DND-41 (cell line): ENCODE measurements around the gene BMP8B.

Source experiments
- ATAC-seq: fragments of 200-7000 bp; cut with Tn5 transposase; 3 replicates; pipeline ENCODE4 v1.9.1; 2021; ENCODE audit warnings: low read depth; ENCODE audit not compliant: insufficient read depth
- DNase-seq: peaks from one replicate; pipeline ENCODE4 v3.0.0-alpha.2; 2020
- H2AFZ ChIP-seq: 2 replicates; pipeline ENCODE4 v1.6.0; 2012; ENCODE audit warnings: low read depth, low read length
- H3K27ac ChIP-seq: 2 replicates; pipeline ENCODE4 v1.5.1; 2012; ENCODE audit warnings: low read length, inconsistent platforms
- H3K27me3 ChIP-seq: fragments of 200-600 bp; sonication (generic); 2 replicates; pipeline ENCODE4 v1.6.0; 2012; ENCODE audit warnings: low read length, mild to moderate bottlenecking, inconsistent platforms; ENCODE audit not compliant: insufficient read depth, poor library complexity
- H3K36me3 ChIP-seq: 2 replicates; pipeline ENCODE4 v1.5.1; 2012; ENCODE audit warnings: low read length, inconsistent platforms; ENCODE audit not compliant: insufficient read depth
- H3K4me1 ChIP-seq: 2 replicates; pipeline ENCODE4 v1.5.1; 2012; ENCODE audit warnings: mild to moderate bottlenecking, low read length; ENCODE audit not compliant: insufficient read depth
- H3K4me2 ChIP-seq: 2 replicates; pipeline ENCODE4 v1.6.0; 2012; ENCODE audit warnings: mild to moderate bottlenecking, moderate library complexity, low read length, inconsistent platforms; ENCODE audit not compliant: insufficient read depth
- H3K4me3 ChIP-seq, 2 experiments: fragments of 200-600 bp in 1 of 2; shearing (Covaris generic) in 1 of 2; 2 replicates each; pipeline ENCODE4 v1.5.1; 2012 to 2016; ENCODE audit warnings: inconsistent platforms in 2 of 2, low read length in 2 of 2, mild to moderate bottlenecking in 2 of 2, low read depth in 1 of 2, moderate library complexity in 1 of 2
- H3K79me2 ChIP-seq: 2 replicates; pipeline ENCODE4 v1.6.0; 2012; ENCODE audit warnings: low read length, inconsistent platforms; ENCODE audit not compliant: insufficient read depth
- H3K9ac ChIP-seq: 2 replicates; pipeline ENCODE4 v1.6.0; 2012; ENCODE audit warnings: low read depth, mild to moderate bottlenecking, inconsistent platforms, low read length, moderate library complexity
- H3K9me3 ChIP-seq: 2 replicates; pipeline ENCODE4 v1.5.1; 2012; ENCODE audit warnings: low read length, moderate library complexity, mild to moderate bottlenecking, inconsistent platforms; ENCODE audit not compliant: insufficient read depth, severe bottlenecking
- H4K20me1 ChIP-seq: 2 replicates; pipeline ENCODE4 v1.6.0; 2012; ENCODE audit warnings: low read length; ENCODE audit not compliant: insufficient read depth
- EZH2 ChIP-seq: IDR thresholded peaks from 3 replicates; pipeline ENCODE4 v1.6.1; 2012; ENCODE audit warnings: borderline replicate concordance, low read depth, mild to moderate bottlenecking, moderate library complexity, low read length, inconsistent platforms; ENCODE audit not compliant: severe bottlenecking
- TF ChIP-seq, protein P1 (sequence below): IDR thresholded peaks from 2 replicates; pipeline ENCODE4 v1.5.1; 2012; ENCODE audit warnings: borderline replicate concordance, low read length, moderate library complexity, mild to moderate bottlenecking; ENCODE audit not compliant: poor library complexity, severe bottlenecking; ENCODE audit errors: extremely low read depth

The BMP8B gene

DNA sequence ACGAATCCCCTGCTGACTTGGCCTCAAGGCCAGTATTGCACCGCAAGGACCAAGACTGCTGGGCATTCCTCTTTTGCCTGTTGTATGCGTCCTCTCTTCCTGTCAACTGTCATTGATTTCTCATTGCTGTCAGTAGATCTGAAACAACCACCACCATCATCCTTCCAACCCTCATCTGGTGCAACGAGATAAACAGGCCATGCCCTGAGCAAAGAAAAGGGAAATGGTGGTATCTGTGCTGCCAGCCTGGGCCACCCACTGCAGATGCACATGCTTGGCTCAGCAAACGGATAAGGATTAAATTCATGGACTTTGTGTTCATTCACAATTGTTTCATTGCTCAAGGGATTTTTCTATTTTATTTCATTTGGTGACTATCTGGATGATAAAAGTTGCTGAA is 31.2 kb downstream of the BMP8B start:
- H3K27me3 ChIP-seq: no peaks in the 10 kb centered on the region
- peaks cover 25% of the 10 kb centered on the region for H3K36me3 ChIP-seq
- H3K4me2 ChIP-seq: no peak overlapping the region
- H4K20me1 ChIP-seq: peaks cover 4% of the 10 kb centered on the region; the same call in 1 of the 2 replicates
- ATAC-seq: no peak
- H3K4me3 ChIP-seq: no peak overlapping the region
- H3K9me3 ChIP-seq: no peaks in the 10 kb centered on the region
- H3K9ac ChIP-seq: no peak overlapping the region
- no peaks in the 10 kb centered on the region for H3K4me1 ChIP-seq
- no peaks in the 10 kb centered on the region for H3K79me2 ChIP-seq
- H2AFZ ChIP-seq: no peak overlapping the region
- no peak overlapping the region for H3K27ac ChIP-seq
- no peak for TF ChIP-seq EZH2
- TF ChIP-seq, protein P1, sequence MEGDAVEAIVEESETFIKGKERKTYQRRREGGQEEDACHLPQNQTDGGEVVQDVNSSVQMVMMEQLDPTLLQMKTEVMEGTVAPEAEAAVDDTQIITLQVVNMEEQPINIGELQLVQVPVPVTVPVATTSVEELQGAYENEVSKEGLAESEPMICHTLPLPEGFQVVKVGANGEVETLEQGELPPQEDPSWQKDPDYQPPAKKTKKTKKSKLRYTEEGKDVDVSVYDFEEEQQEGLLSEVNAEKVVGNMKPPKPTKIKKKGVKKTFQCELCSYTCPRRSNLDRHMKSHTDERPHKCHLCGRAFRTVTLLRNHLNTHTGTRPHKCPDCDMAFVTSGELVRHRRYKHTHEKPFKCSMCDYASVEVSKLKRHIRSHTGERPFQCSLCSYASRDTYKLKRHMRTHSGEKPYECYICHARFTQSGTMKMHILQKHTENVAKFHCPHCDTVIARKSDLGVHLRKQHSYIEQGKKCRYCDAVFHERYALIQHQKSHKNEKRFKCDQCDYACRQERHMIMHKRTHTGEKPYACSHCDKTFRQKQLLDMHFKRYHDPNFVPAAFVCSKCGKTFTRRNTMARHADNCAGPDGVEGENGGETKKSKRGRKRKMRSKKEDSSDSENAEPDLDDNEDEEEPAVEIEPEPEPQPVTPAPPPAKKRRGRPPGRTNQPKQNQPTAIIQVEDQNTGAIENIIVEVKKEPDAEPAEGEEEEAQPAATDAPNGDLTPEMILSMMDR: no peak
- DNase-seq: no peak

DNA sequence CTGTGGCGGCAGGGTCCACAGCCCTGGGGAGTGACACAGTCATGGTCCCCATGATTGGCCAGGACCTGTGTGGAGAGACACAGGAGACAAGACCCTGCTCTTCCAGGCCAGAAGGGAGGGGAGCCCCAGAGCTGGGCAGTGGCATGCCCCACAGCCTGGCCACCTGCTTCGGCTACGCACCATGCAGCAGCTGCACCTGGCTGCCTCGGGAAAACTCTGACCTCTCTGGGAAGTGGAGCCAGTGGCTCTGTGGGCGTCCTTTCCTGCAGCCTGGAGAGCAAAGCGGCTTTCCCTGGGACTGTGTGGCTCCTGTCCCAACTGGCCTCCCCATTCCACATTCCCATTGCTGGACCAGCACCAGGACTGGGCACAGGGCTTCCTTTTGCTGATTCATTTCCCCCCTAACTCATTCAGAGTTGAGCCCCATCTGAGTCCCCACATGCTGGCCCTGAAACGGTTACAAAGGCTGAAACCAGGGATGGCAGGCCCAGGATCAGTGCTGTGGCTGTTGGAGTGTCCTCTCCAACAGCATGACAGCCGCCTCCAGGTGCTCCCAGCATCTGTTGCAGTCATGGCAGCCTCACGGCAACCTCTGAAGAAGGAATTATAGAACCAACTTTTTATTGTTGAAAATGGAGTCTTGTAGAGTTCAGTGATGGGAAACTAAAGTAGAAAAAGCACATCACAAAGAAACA is 32.6 kb downstream of the BMP8B start:
- no peak for DNase-seq

DNA sequence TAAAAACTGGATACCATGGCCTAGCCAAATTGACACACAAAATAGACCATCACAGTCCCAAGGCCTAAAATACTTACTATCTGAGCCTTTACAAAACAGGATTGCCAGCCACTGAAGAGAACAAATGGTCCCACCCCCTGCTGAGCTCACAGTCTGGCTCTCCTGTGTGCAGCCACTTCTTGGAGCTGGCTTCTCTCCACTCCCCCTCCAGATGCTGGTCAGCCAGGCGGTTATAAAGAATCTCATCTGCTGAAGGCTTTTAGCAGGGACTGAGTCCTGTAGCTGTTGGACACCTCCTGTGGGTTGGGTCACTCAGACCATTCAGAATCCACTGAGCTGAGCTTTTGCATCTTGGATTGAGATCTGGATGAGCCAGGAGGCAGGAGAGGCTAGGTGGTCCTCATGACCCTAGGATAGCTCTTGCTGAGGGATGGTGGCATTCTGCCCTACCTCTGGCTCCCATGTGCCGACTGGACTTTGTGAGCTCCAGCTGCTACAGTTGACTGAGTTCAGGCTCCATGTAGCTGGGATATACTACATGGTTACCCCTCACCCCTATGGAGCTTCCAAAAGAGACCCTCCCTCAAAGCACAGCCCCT is 33.7 kb downstream of the BMP8B start:
- Histone ChIP-seq H3K9ac (no peak overlapping the region), H3K9me3 (no peaks in the 10 kb centered on the region), H4K20me1 (peaks cover 4% of the 10 kb centered on the region; the same call in 1 of the 2 replicates), H3K4me1 (no peaks in the 10 kb centered on the region), H2AFZ (no peak overlapping the region), H3K4me2 (no peak overlapping the region), H3K27me3 (no peaks in the 10 kb centered on the region), H3K4me3 (no peak overlapping the region), H3K79me2 (no peaks in the 10 kb centered on the region), H3K27ac (no peak overlapping the region), H3K36me3 (peaks cover 42% of the 10 kb centered on the region)
- no peak for ATAC-seq
- no peak for DNase-seq
- no peak for TF ChIP-seq EZH2
- TF ChIP-seq, protein P1: no peak

More for the DNA sequence above, 32.6 kb downstream of the BMP8B start:
- Histone ChIP-seq H4K20me1 (peaks cover 4% of the 10 kb centered on the region; the same call in 1 of the 2 replicates), H3K79me2 (no peaks in the 10 kb centered on the region), H3K27ac (no peak overlapping the region), H3K4me2 (no peak overlapping the region), H3K9me3 (no peaks in the 10 kb centered on the region), H3K36me3 (peaks cover 35% of the 10 kb centered on the region), H3K4me3 (no peak overlapping the region), H2AFZ (no peak overlapping the region), H3K9ac (no peak overlapping the region), H3K4me1 (no peaks in the 10 kb centered on the region), H3K27me3 (no peaks in the 10 kb centered on the region)
- ATAC-seq: no peak
- no peak for TF ChIP-seq EZH2
- TF ChIP-seq, protein P1: no peak
